ENCODE results near the gene CEACAM20. TPM values are rescaled to one million over a fixed set of nuclear protein-coding genes. Genes with fewer than 3 reads are reported as not detected.
"Not testable (repeated sequence)": the region's sequence is repeated elsewhere in the genome, so short reads cannot be mapped to it uniquely, and the experiment has no call there.

CEACAM20 gene
- total RNA-seq, 1 donor from 2014 or later = not detected

DNA sequence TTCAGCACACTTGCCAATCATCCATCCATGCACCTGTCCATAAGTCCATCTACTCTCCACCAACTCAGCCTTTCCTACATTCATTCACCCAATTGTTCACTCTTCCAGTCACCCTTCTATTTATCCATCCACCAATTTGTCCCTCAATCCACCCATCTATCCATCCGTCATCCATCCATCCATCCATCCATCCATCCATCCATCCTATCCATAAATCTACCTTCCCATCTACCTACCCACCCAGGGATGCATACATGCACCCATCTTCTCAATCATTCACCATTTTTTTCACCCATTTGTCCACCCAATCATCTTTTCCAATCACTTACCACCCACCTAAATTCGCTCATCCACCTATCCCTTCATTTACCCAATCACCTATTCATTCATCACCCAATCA is 14.6 kb upstream of the CEACAM20 start:
- Mint-ChIP-seq H3K36me3 (no peaks in the 10 kb centered on the region), H3K9me3 (peaks cover 4% of the 10 kb centered on the region), H3K27ac (no peak overlapping the region), H3K4me1 (no peaks in the 10 kb centered on the region), H3K4me3 (no peak overlapping the region), H3K27me3 (ENCODE audit: low read depth) (peaks cover 15% of the 10 kb centered on the region)
- DNase-seq (ENCODE audit: low spot score in 2 of 2, unreplicated experiment in 2 of 2) = no peak
- TF ChIP-seq CTCF (IDR thresholded peaks at IDR 0.05; ENCODE audit: unreplicated experiment) = no peak

GRCh38 chr19:44542671-44543070 is 13.2 kb upstream of the CEACAM20 start:
- Mint-ChIP-seq H3K9me3 (peaks cover 5% of the 10 kb centered on the region), H3K36me3 (no peaks in the 10 kb centered on the region), H3K4me3 (no peak overlapping the region), H3K4me1 (no peaks in the 10 kb centered on the region), H3K27ac (no peak overlapping the region), H3K27me3 (ENCODE audit: low read depth) (peaks cover 14% of the 10 kb centered on the region)
- DNase-seq (ENCODE audit: low spot score in 2 of 2, unreplicated experiment in 2 of 2) = no peak
- TF ChIP-seq CTCF (IDR thresholded peaks at IDR 0.05; ENCODE audit: unreplicated experiment) = no peak

GRCh38 chr19:44540736-44541135 is 11.3 kb upstream of the CEACAM20 start:
- Mint-ChIP-seq H3K9me3 (peaks cover 18% of the 10 kb centered on the region), H3K27me3 (ENCODE audit: low read depth) (peaks cover 11% of the 10 kb centered on the region), H3K36me3 (no peaks in the 10 kb centered on the region), H3K4me1 (no peaks in the 10 kb centered on the region), H3K27ac (no peak overlapping the region), H3K4me3 (no peak overlapping the region)
- no peak for DNase-seq (ENCODE audit: low spot score in 2 of 2, unreplicated experiment in 2 of 2)
- no peak for TF ChIP-seq CTCF (IDR thresholded peaks at IDR 0.05; ENCODE audit: unreplicated experiment)

GRCh38 chr19:44539991-44540390 is 10.5 kb upstream of the CEACAM20 start:
- Mint-ChIP-seq H3K27me3 (ENCODE audit: low read depth) (peaks cover 15% of the 10 kb centered on the region), H3K4me1 (no peaks in the 10 kb centered on the region), H3K27ac (no peak overlapping the region), H3K4me3 (no peak overlapping the region), H3K36me3 (no peaks in the 10 kb centered on the region), H3K9me3 (peaks cover 25% of the 10 kb centered on the region)
- TF ChIP-seq CTCF (IDR thresholded peaks at IDR 0.05; ENCODE audit: unreplicated experiment) = no peak
- DNase-seq (ENCODE audit: low spot score in 2 of 2, unreplicated experiment in 2 of 2) = no peak

GRCh38 chr19:44539236-44539826 is 9.9 kb upstream of the CEACAM20 start:
- DNase-seq (ENCODE audit: low spot score in 2 of 2, unreplicated experiment in 2 of 2) = no peak
- Mint-ChIP-seq H3K4me3 (no peak overlapping the region), H3K4me1 (no peaks in the 10 kb centered on the region), H3K27ac (no peak overlapping the region), H3K27me3 (ENCODE audit: low read depth) (peaks cover 15% of the 10 kb centered on the region), H3K9me3 (peaks cover 25% of the 10 kb centered on the region), H3K36me3 (no peaks in the 10 kb centered on the region)
- no peak for TF ChIP-seq CTCF (IDR thresholded peaks at IDR 0.05; ENCODE audit: unreplicated experiment)

DNA sequence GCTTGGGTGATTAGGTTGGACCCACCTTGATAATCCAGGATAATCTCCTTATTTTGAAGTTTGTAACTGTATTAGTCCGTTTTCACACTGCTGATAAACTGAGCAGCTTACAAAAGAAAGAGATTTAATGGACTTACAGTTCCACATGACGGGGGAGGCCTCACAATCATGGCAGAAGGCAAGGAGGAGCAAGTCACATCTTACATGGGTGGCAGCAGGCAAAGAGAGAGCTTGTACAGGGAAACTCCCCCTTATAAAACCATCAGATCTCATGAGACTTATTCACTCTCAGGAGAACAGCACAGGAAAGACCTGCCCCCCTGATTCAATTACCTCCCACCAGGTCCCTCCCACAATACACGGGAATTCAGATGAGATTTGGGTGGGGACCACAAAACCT is 5.9 kb upstream of the CEACAM20 start:
- not testable (repeated sequence) for H3K27ac Mint-ChIP-seq; H3K36me3 Mint-ChIP-seq; DNase-seq (ENCODE audit: low spot score in 2 of 2, unreplicated experiment in 2 of 2); H3K4me3 Mint-ChIP-seq; H3K4me1 Mint-ChIP-seq
- peaks cover 25% of the 10 kb centered on the region for H3K9me3 Mint-ChIP-seq
- H3K27me3 Mint-ChIP-seq (ENCODE audit: low read depth) = peaks cover 14% of the 10 kb centered on the region
